ENCODE measurements around the gene MCM3.

Gene MCM3

DNA sequence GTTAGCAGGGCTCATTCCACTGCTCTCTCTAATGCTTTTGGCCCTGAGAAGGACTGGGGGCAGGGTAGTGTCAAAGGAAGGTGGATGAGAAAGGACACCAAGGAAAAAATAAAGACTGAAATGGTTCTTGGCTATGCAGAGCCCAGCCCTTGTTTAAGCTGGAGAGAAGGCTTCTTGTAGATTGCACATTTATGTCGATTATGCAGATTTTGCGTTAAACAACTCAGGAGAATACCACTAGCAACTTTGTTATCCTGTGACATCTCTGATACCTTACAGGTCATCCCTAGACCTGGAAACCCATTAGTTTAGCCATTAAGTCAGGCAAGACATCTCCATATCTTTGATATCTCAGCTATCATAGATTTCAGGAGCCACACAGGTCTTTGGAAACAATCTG, 29.1 kb downstream of the MCM3 start:
- TF ChIP-seq, protein P1, sequence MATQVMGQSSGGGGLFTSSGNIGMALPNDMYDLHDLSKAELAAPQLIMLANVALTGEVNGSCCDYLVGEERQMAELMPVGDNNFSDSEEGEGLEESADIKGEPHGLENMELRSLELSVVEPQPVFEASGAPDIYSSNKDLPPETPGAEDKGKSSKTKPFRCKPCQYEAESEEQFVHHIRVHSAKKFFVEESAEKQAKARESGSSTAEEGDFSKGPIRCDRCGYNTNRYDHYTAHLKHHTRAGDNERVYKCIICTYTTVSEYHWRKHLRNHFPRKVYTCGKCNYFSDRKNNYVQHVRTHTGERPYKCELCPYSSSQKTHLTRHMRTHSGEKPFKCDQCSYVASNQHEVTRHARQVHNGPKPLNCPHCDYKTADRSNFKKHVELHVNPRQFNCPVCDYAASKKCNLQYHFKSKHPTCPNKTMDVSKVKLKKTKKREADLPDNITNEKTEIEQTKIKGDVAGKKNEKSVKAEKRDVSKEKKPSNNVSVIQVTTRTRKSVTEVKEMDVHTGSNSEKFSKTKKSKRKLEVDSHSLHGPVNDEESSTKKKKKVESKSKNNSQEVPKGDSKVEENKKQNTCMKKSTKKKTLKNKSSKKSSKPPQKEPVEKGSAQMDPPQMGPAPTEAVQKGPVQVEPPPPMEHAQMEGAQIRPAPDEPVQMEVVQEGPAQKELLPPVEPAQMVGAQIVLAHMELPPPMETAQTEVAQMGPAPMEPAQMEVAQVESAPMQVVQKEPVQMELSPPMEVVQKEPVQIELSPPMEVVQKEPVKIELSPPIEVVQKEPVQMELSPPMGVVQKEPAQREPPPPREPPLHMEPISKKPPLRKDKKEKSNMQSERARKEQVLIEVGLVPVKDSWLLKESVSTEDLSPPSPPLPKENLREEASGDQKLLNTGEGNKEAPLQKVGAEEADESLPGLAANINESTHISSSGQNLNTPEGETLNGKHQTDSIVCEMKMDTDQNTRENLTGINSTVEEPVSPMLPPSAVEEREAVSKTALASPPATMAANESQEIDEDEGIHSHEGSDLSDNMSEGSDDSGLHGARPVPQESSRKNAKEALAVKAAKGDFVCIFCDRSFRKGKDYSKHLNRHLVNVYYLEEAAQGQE (tag by site-specific recombination; IDR thresholded peaks at IDR 0.05): no peak
- TF ChIP-seq ZNF184 (tag by site-specific recombination; IDR thresholded peaks at IDR 0.05) (no peak), ZXDB (tag by site-specific recombination; IDR thresholded peaks at IDR 0.05) (no peak), ZNF768 (tag by site-specific recombination; IDR thresholded peaks at IDR 0.05) (no peak), ZNF426 (tag by site-specific recombination; IDR thresholded peaks at IDR 0.05) (no peak), ZNF76 (tag by site-specific recombination; IDR thresholded peaks at IDR 0.05; ENCODE audit: borderline replicate concordance, low read depth) (no peak), ZNF324 (tag by site-specific recombination; IDR thresholded peaks at IDR 0.05) (no peak)
- TF ChIP-seq, protein P2, sequence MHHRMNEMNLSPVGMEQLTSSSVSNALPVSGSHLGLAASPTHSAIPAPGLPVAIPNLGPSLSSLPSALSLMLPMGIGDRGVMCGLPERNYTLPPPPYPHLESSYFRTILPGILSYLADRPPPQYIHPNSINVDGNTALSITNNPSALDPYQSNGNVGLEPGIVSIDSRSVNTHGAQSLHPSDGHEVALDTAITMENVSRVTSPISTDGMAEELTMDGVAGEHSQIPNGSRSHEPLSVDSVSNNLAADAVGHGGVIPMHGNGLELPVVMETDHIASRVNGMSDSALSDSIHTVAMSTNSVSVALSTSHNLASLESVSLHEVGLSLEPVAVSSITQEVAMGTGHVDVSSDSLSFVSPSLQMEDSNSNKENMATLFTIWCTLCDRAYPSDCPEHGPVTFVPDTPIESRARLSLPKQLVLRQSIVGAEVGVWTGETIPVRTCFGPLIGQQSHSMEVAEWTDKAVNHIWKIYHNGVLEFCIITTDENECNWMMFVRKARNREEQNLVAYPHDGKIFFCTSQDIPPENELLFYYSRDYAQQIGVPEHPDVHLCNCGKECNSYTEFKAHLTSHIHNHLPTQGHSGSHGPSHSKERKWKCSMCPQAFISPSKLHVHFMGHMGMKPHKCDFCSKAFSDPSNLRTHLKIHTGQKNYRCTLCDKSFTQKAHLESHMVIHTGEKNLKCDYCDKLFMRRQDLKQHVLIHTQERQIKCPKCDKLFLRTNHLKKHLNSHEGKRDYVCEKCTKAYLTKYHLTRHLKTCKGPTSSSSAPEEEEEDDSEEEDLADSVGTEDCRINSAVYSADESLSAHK (tag by site-specific recombination; IDR thresholded peaks at IDR 0.05): no peak
- TF ChIP-seq, protein P3, sequence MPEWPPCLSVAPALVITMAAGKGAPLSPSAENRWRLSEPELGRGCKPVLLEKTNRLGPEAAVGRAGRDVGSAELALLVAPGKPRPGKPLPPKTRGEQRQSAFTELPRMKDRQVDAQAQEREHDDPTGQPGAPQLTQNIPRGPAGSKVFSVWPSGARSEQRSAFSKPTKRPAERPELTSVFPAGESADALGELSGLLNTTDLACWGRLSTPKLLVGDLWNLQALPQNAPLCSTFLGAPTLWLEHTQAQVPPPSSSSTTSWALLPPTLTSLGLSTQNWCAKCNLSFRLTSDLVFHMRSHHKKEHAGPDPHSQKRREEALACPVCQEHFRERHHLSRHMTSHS (tag by site-specific recombination; IDR thresholded peaks at IDR 0.05): no peak
- TF ChIP-seq, protein P4, sequence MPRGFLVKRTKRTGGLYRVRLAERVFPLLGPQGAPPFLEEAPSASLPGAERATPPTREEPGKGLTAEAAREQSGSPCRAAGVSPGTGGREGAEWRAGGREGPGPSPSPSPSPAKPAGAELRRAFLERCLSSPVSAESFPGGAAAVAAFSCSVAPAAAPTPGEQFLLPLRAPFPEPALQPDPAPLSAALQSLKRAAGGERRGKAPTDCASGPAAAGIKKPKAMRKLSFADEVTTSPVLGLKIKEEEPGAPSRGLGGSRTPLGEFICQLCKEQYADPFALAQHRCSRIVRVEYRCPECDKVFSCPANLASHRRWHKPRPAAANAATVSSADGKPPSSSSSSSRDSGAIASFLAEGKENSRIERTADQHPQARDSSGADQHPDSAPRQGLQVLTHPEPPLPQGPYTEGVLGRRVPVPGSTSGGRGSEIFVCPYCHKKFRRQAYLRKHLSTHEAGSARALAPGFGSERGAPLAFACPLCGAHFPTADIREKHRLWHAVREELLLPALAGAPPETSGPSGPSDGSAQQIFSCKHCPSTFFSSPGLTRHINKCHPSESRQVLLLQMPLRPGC (tag by site-specific recombination; IDR thresholded peaks at IDR 0.05): no peak
- TF ChIP-seq, protein P5, sequence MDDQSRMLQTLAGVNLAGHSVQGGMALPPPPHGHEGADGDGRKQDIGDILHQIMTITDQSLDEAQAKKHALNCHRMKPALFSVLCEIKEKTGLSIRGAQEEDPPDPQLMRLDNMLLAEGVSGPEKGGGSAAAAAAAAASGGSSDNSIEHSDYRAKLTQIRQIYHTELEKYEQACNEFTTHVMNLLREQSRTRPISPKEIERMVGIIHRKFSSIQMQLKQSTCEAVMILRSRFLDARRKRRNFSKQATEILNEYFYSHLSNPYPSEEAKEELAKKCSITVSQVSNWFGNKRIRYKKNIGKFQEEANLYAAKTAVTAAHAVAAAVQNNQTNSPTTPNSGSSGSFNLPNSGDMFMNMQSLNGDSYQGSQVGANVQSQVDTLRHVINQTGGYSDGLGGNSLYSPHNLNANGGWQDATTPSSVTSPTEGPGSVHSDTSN (CRISPR knock-in tag; IDR thresholded peaks at IDR 0.05): no peak
- Histone ChIP-seq H3K9me3 (ENCODE audit: control insufficient read depth, insufficient read depth, low read depth, low read length) (no peaks in the 10 kb centered on the region), H3K36me3 (ENCODE audit: control insufficient read depth in 2 of 2, insufficient read depth in 1 of 2, low read length in 2 of 2) (peaks cover 0 to 2% of the 10 kb centered on the region in 2 experiments; a peak in 1 of 3 replicates), H3K27ac (ENCODE audit: extremely low read depth, low read depth, low read length) (no peak overlapping the region), H3K4me1 (ENCODE audit: control insufficient read depth, insufficient read depth, low read length) (peaks cover 2% of the 10 kb centered on the region), H3K4me3 (ENCODE audit: low read depth, low read length) (no peak overlapping the region)
- POLR2A ChIA-PET: no interaction called here
- CTCF ChIA-PET: interaction anchor here (0.6 to 12.1 kb wide), 6 partner anchors 9 to 1692 kb away, joined by 3 to 146 read pairs (median 4); no protein-coding TSS in a partner anchor

DNA sequence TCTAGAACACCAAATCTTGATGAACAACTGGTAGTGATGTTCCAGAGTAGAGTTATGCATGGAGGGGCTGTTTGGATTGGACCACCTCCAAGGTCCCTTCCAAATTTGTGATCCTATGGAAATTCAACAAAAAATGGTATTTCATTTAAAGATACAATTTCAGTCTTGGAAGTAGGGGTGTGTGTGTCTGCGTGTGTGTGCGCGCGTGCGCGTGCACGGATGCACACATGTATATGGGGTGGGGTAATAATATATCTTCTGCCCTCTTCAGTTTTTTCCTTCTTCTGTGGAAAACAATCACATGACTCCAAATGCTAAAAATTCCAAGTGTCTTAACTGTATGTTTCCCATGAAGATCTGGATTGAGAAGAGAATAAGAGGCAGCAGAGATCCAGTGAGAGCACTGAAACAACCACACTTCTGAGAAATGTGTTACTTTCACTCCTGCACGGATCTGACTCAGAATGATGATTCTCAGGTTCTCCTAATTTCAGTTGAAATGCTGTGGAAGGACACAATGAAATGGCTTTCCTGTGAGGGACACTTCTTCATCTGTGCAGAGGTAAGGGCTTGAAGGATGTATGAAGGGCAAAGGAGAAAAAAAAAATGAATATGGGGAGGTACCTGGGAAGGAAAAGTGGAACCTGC, 29.7 kb downstream of the MCM3 start:
- ChIA-PET POLR2A (no interaction called here), CTCF (interaction anchor here (1.2 to 12.1 kb wide), 3 partner anchors 9 to 90 kb away, joined by 3 to 146 read pairs (median 20); no protein-coding TSS in a partner anchor)
- Histone ChIP-seq H3K27ac (ENCODE audit: extremely low read depth, low read depth, low read length) (no peak overlapping the region), H3K9me3 (ENCODE audit: control insufficient read depth, insufficient read depth, low read depth, low read length) (no peaks in the 10 kb centered on the region), H3K4me1 (ENCODE audit: control insufficient read depth, insufficient read depth, low read length) (peaks cover 5% of the 10 kb centered on the region), H3K4me3 (ENCODE audit: low read depth, low read length) (no peak overlapping the region), H3K36me3 (ENCODE audit: control insufficient read depth in 2 of 2, insufficient read depth in 1 of 2, low read length in 2 of 2) (no peaks in the 10 kb centered on the region)
- no peak for TF ChIP-seq ZNF133 (tag by site-specific recombination; IDR thresholded peaks at IDR 0.05)
- TF ChIP-seq ZFP37 (tag by site-specific recombination; IDR thresholded peaks at IDR 0.05): no peak
- TF ChIP-seq ZBTB21 (tag by site-specific recombination; IDR thresholded peaks at IDR 0.05): no peak
- no peak for TF ChIP-seq ZNF558 (tag by site-specific recombination; IDR thresholded peaks at IDR 0.05)
- no peak for TF ChIP-seq ZNF140 (tag by site-specific recombination; IDR thresholded peaks at IDR 0.05)
- TF ChIP-seq MZF1 (tag by site-specific recombination; IDR thresholded peaks at IDR 0.05; ENCODE audit: borderline replicate concordance): no peak
- no peak for TF ChIP-seq ZSCAN16 (tag by site-specific recombination; IDR thresholded peaks at IDR 0.05)
- no peak for TF ChIP-seq ZNF596 (tag by site-specific recombination; IDR thresholded peaks at IDR 0.05)
- no peak for TF ChIP-seq HOXA7 (CRISPR knock-in tag; IDR thresholded peaks at IDR 0.05; ENCODE audit: borderline replicate concordance)
- no peak for TF ChIP-seq ZNF521 (tag by site-specific recombination; IDR thresholded peaks at IDR 0.05)
- no peak for TF ChIP-seq ZNF354C (tag by site-specific recombination; IDR thresholded peaks at IDR 0.05; ENCODE audit: borderline replicate concordance, low read depth)
- TF ChIP-seq, protein P6, sequence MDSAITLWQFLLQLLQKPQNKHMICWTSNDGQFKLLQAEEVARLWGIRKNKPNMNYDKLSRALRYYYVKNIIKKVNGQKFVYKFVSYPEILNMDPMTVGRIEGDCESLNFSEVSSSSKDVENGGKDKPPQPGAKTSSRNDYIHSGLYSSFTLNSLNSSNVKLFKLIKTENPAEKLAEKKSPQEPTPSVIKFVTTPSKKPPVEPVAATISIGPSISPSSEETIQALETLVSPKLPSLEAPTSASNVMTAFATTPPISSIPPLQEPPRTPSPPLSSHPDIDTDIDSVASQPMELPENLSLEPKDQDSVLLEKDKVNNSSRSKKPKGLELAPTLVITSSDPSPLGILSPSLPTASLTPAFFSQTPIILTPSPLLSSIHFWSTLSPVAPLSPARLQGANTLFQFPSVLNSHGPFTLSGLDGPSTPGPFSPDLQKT (IDR thresholded peaks at IDR 0.05; ENCODE audit: borderline replicate concordance, low read depth, low read length): no peak
- TF ChIP-seq HOXC10 (CRISPR knock-in tag; IDR thresholded peaks at IDR 0.05): no peak
